ENCODE measurements around the gene PDIA5. TPM values are rescaled to one million over a fixed set of nuclear protein-coding genes. Genes with fewer than 3 reads are reported as not detected.

PDIA5 gene
- total RNA-seq, 6 donors from 2014 or later: 25.1 to 38.8 (median 32.9) TPM

DNA sequence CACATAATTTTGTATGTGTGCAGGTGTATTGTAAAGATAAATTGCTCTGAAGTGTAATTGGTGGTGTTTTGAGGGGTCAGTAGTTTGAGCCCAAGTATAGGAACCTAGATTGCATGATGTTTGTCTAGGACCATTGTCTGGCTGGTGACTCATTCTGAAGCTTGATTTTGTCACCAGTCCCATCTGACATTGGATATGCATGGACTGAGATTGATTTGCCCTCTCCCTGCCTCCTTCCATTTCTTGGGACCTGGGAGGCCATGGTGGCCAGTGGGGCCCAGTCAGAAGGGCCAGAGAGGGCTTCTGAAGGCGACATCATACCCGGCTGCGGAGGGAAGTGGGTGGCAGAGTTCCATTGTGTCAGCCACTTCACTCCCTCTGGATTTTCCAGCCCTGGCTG lies 62.3 kb downstream of the PDIA5 start:
- DNase-seq: no peak
- Histone ChIP-seq H3K36me3 (peaks cover 0 to 92% (median 49%) of the 10 kb centered on the region in 4 donors), H3K4me1 (no peaks in the 10 kb centered on the region), H3K27ac (no peak overlapping the region), H3K9me3 (no peaks in the 10 kb centered on the region), H3K4me3 (no peak overlapping the region), H3K27me3 (no peaks in the 10 kb centered on the region)
- ATAC-seq (ENCODE audit: low FRiP score in 2 of 2): no peak
- 95 to 97% methylated on average over 3 of the region's 3 CpGs for WGBS, 2 donors
- TF ChIP-seq EP300 (IDR thresholded peaks at IDR 0.05) (no peak), POLR2AphosphoS5 (IDR thresholded peaks at IDR 0.05) (no peak), POLR2A (IDR thresholded peaks at IDR 0.05) (no peak)
- TF ChIP-seq, protein P1, sequence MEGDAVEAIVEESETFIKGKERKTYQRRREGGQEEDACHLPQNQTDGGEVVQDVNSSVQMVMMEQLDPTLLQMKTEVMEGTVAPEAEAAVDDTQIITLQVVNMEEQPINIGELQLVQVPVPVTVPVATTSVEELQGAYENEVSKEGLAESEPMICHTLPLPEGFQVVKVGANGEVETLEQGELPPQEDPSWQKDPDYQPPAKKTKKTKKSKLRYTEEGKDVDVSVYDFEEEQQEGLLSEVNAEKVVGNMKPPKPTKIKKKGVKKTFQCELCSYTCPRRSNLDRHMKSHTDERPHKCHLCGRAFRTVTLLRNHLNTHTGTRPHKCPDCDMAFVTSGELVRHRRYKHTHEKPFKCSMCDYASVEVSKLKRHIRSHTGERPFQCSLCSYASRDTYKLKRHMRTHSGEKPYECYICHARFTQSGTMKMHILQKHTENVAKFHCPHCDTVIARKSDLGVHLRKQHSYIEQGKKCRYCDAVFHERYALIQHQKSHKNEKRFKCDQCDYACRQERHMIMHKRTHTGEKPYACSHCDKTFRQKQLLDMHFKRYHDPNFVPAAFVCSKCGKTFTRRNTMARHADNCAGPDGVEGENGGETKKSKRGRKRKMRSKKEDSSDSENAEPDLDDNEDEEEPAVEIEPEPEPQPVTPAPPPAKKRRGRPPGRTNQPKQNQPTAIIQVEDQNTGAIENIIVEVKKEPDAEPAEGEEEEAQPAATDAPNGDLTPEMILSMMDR (IDR thresholded peaks at IDR 0.05): no peak

DNA sequence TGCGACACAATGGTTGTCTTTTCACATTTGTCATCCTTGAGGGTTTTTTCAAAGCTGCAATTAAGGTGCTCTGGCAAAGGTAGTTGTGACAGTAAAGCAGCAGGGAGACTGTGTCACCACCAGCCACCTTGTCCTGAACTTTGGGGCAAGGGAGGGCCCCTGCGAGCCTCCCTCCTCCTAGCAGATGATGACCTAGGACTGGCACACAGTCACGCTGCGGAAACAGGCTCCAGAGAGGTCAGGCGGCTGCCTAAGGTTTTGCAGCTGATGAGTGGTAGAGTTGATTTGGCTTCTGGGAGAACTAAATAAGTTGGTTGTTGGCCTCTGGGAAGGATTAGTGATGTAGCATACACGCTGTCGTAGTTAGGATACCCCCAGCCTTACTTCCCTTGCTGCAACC lies 62.7 kb downstream of the PDIA5 start:
- Histone ChIP-seq H3K36me3 (peaks cover 0 to 92% (median 47%) of the 10 kb centered on the region in 4 donors), H3K4me1 (no peaks in the 10 kb centered on the region), H3K9me3 (no peaks in the 10 kb centered on the region), H3K27ac (no peak overlapping the region), H3K27me3 (no peaks in the 10 kb centered on the region), H3K4me3 (no peak overlapping the region)
- ATAC-seq (ENCODE audit: low FRiP score in 2 of 2): no peak
- no peak for TF ChIP-seq EP300 (IDR thresholded peaks at IDR 0.05)
- TF ChIP-seq POLR2A (IDR thresholded peaks at IDR 0.05): no peak
- no peak for TF ChIP-seq POLR2AphosphoS5 (IDR thresholded peaks at IDR 0.05)
- TF ChIP-seq, protein P1 (IDR thresholded peaks at IDR 0.05): no peak
- no peak for DNase-seq
- 88 to 96% methylated on average over 5 to 7 of the region's 7 CpGs for WGBS, 2 donors

DNA sequence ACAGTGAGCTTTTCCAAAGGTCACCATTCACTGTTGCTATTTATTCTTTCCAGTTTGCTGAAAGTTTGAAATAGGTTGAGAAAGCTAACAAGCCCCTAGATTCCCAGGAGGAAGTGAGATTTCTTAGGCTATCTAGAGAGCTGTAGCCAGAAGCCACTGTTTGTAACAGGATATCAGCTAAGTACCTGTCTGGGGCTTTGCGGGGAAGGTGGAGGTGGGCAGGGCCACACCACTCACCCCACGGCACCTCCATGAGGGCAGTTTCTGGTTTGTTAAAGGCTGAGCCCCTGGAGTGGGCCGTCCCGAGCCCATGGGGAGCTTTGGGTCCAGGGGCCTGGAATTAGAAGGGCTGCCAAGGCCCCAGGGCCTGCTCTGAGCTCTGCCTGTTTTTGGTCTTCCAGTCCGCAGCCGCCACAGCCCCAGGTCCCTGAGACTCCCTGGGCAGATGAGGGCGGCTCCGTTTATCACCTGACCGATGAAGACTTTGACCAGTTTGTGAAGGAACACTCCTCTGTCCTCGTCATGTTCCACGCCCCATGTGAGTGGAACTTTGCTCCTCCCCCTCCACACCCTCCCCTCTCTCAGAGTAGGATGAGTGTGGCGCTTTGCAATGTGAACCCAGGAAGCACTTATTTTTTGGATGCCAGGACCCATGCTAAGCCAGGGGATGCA lies 63.4 kb downstream of the PDIA5 start:
- ATAC-seq (ENCODE audit: low FRiP score in 2 of 2) (peak in 1 of 2 donors; percentile 20), DNase-seq (no peak)
- Histone ChIP-seq H3K4me3 (no peak overlapping the region), H3K9me3 (no peaks in the 10 kb centered on the region), H3K36me3 (peaks cover 0 to 92% (median 45%) of the 10 kb centered on the region in 4 donors), H3K4me1 (no peaks in the 10 kb centered on the region), H3K27me3 (no peaks in the 10 kb centered on the region), H3K27ac (no peak overlapping the region)
- TF ChIP-seq, protein P1 (IDR thresholded peaks at IDR 0.05): no peak
- TF ChIP-seq POLR2AphosphoS5 (IDR thresholded peaks at IDR 0.05): no peak
- 93% methylated on average over 8 to 10 of the region's 12 CpGs for WGBS, 2 donors

DNA sequence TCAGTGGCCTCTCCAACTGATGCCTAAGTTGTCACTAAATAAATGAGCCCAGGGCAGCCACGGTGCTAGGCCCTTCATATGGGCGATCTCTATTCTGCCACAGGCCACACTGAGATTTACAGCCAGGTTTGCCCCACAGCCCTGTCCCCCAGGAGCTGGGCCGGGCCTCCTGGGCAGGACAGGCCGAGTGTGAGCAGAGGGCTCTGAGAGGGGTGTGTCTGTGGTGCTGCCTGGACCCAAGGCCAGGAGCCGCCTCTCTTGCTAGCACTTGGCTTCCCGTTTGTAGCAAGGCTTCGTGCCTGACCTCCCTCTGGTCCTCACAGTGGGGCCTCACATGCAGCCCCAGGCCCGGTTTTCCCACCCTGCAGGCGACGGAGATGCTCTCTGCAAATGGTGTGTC lies 67.8 kb downstream of the PDIA5 start:
- no peak for TF ChIP-seq POLR2AphosphoS5 (IDR thresholded peaks at IDR 0.05)
- DNase-seq: no peak
- Histone ChIP-seq H3K27ac (no peak overlapping the region), H3K36me3 (peaks cover 0 to 58% (median 32%) of the 10 kb centered on the region in 4 donors), H3K4me1 (no peaks in the 10 kb centered on the region), H3K4me3 (no peak overlapping the region), H3K9me3 (no peaks in the 10 kb centered on the region), H3K27me3 (no peaks in the 10 kb centered on the region)
- WGBS, 2 donors: 83 to 91% methylated on average over 9 to 10 of the region's 10 CpGs
- no peak for ATAC-seq (ENCODE audit: low FRiP score in 2 of 2)

DNA sequence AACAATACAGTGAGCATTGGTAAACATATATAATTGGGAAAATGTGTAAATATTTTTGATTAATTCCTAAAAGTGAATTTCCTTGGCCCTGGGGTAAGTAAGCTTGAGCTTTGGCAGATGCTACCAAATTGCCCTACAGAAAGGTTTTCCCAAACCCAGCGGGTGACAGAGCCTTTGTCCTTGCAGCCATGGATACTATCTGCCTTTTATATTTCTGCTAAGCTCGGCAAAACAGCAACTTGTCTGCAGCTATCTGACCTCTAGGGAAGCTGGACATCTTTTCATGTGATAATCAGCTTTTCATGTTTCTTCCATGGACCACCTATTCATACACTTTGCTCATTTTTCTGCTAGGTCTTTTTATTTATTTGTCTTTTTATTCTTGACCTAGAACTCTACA lies 70.2 kb downstream of the PDIA5 start:
- Histone ChIP-seq H3K9me3 (no peaks in the 10 kb centered on the region), H3K4me3 (no peak overlapping the region), H3K4me1 (no peaks in the 10 kb centered on the region), H3K27ac (no peak overlapping the region), H3K36me3 (peaks cover 0 to 55% (median 18%) of the 10 kb centered on the region in 4 donors), H3K27me3 (no peaks in the 10 kb centered on the region)
- DNase-seq (no peak), ATAC-seq (ENCODE audit: low FRiP score in 2 of 2) (no peak)
- no peak for TF ChIP-seq POLR2AphosphoS5 (IDR thresholded peaks at IDR 0.05)
- TF ChIP-seq, protein P1 (IDR thresholded peaks at IDR 0.05): no peak
- 97 to 98% methylated on average over 2 of the region's 2 CpGs for WGBS, 2 donors

Measured in upper lobe of left lung (tissue), 6 donors.